Measurements from ENCODE around the gene TLE4. TPM values are rescaled to one million over a fixed set of nuclear protein-coding genes. Genes with fewer than 3 reads are reported as not detected.

TLE4 gene
- total RNA-seq (9.8 and 13.5 TPM in 2 replicates), polyA plus RNA-seq (27.5 and 35.0 TPM in 2 replicates), polyA minus RNA-seq (ENCODE audit: low replicate concordance) (25.5 and 43.3 TPM in 2 replicates)
- 10.8 and 16.7 TPM in 2 replicates for polyA plus RNA-seq (2012)

- H3K9me3 ChIP-seq (ENCODE audit: control insufficient read depth, insufficient read depth, low read depth, low read length) = no peaks in the 10 kb centered on the region
- peak within 1 kb of the TSS; percentile 83 for H3K4me2 ChIP-seq (ENCODE audit: extremely low read depth, insufficient read depth, low read length)
- no peaks in the 10 kb centered on the region for H4K20me1 ChIP-seq (ENCODE audit: control insufficient read depth, extremely low read depth, insufficient read depth, low read length)
- peak within 1 kb of the TSS; percentile 86 for H3K9ac ChIP-seq (ENCODE audit: insufficient read depth, low read length)
- H3K4me1 ChIP-seq (ENCODE audit: control insufficient read depth, extremely low read depth, insufficient read depth, low read length) = peaks cover 3% of the 10 kb centered on the region
- peak within 1 kb of the TSS; percentile 86 for H3K27ac ChIP-seq (ENCODE audit: insufficient read depth, low read length)
- peak within 1 kb of the TSS; percentile 87 for H2AFZ ChIP-seq (ENCODE audit: low read length)
- DNase-seq (ENCODE audit: low read depth in 2 of 2) = peak; percentile 100
- H3K27me3 ChIP-seq (ENCODE audit: control insufficient read depth, insufficient read depth, low read length) = no peaks in the 10 kb centered on the region
- no peaks in the 10 kb centered on the region for H3K36me3 ChIP-seq (ENCODE audit: control insufficient read depth, insufficient read depth, low read length)
- peak within 1 kb of the TSS; percentile 73 to 92 (median 82) for H3K4me3 ChIP-seq (replicated peaks in 1 of 4; ENCODE audit: control extremely low read depth in 1 of 4, insufficient read depth in 1 of 4, low read depth in 3 of 4, low read length in 4 of 4)
- peaks cover 13% of the 10 kb centered on the region for H3K79me2 ChIP-seq (ENCODE audit: control insufficient read depth, insufficient read depth, low read length)
- TF ChIP-seq EZH2 (IDR thresholded peaks at IDR 0.05; ENCODE audit: low read length, missing control alignments) (no peak), CTCF (conservative IDR thresholded peaks at IDR 0.05 in 1 of 2, IDR thresholded peaks at IDR 0.05 in 1 of 2; ENCODE audit: low read depth in 1 of 2, low read length in 2 of 2) (no peak)
Measured at GRCh38 chr9:79571309-79572031, at the start of gene TLE4. TSS of gene TLE4 (plus strand) at chr9:79571965. CDS start at chr9:79572791, 826 bp downstream.

DNA sequence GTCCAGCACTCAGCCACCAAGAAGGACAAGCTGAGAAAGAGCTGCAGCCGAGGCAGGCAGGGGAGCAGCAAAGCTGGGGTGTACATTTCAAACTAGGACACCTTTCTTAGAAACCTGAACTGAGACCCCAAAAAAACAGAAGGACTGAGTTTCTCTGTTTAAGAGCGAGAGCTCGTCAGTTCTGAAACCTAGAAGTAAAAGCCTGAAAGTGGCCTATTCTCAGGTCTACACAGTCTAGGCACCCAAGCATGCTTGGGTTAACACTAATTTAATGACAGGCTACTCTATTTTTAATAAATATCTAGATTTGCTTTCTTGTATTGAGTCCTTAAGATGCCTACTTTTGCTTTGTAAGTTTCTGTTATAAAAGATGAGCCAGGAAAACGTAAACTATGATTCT is 49.0 kb upstream of the TLE4 start:
- DNase-seq (ENCODE audit: low read depth in 2 of 2) = no peak
- Histone ChIP-seq H3K9ac (ENCODE audit: insufficient read depth, low read length) (no peak overlapping the region), H3K27ac (ENCODE audit: insufficient read depth, low read length) (no peak overlapping the region), H3K27me3 (ENCODE audit: control insufficient read depth, insufficient read depth, low read length) (no peaks in the 10 kb centered on the region), H3K4me1 (ENCODE audit: control insufficient read depth, extremely low read depth, insufficient read depth, low read length) (no peaks in the 10 kb centered on the region), H4K20me1 (ENCODE audit: control insufficient read depth, extremely low read depth, insufficient read depth, low read length) (no peaks in the 10 kb centered on the region), H3K4me3 (replicated peaks in 1 of 4; ENCODE audit: control extremely low read depth in 1 of 4, insufficient read depth in 1 of 4, low read depth in 3 of 4, low read length in 4 of 4) (no peak overlapping the region), H3K4me2 (ENCODE audit: extremely low read depth, insufficient read depth, low read length) (no peak overlapping the region), H3K79me2 (ENCODE audit: control insufficient read depth, insufficient read depth, low read length) (no peaks in the 10 kb centered on the region), H3K9me3 (ENCODE audit: control insufficient read depth, insufficient read depth, low read depth, low read length) (no peaks in the 10 kb centered on the region), H2AFZ (ENCODE audit: low read length) (no peak overlapping the region), H3K36me3 (ENCODE audit: control insufficient read depth, insufficient read depth, low read length) (no peaks in the 10 kb centered on the region)
- no peak for TF ChIP-seq EZH2 (IDR thresholded peaks at IDR 0.05; ENCODE audit: low read length, missing control alignments)
- no peak for TF ChIP-seq CTCF (conservative IDR thresholded peaks at IDR 0.05 in 1 of 2, IDR thresholded peaks at IDR 0.05 in 1 of 2; ENCODE audit: low read depth in 1 of 2, low read length in 2 of 2)

DNA sequence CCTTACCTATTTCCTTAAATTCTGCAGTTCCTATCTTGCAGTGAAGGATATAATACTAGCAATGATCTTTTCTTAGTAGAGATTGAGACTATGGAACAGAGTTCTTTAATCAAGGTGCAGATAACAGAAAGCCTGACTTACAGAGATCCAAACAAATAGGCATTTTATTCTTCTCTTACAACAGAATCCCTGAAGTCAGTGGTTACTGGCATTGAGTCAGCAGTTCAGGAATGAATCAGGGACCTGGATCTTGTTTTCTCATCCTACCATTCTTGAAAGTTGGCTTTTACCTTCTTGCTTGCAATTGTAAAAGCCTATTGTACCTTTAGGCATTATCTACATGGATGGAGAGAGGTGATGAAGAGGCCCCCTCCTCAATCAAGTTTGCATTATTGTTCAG is 47.5 kb upstream of the TLE4 start:
- H4K20me1 ChIP-seq (ENCODE audit: control insufficient read depth, extremely low read depth, insufficient read depth, low read length) = no peaks in the 10 kb centered on the region
- no peak overlapping the region for H3K9ac ChIP-seq (ENCODE audit: insufficient read depth, low read length)
- H3K36me3 ChIP-seq (ENCODE audit: control insufficient read depth, insufficient read depth, low read length) = no peaks in the 10 kb centered on the region
- H3K4me1 ChIP-seq (ENCODE audit: control insufficient read depth, extremely low read depth, insufficient read depth, low read length) = no peaks in the 10 kb centered on the region
- H2AFZ ChIP-seq (ENCODE audit: low read length) = no peak overlapping the region
- no peak overlapping the region for H3K4me2 ChIP-seq (ENCODE audit: extremely low read depth, insufficient read depth, low read length)
- H3K27ac ChIP-seq (ENCODE audit: insufficient read depth, low read length) = no peak overlapping the region
- DNase-seq (ENCODE audit: low read depth in 2 of 2) = peak in 1 of 2 donors; percentile 69
- no peak overlapping the region for H3K4me3 ChIP-seq (replicated peaks in 1 of 4; ENCODE audit: control extremely low read depth in 1 of 4, insufficient read depth in 1 of 4, low read depth in 3 of 4, low read length in 4 of 4)
- TF ChIP-seq CTCF (conservative IDR thresholded peaks at IDR 0.05 in 1 of 2, IDR thresholded peaks at IDR 0.05 in 1 of 2; ENCODE audit: low read depth in 1 of 2, low read length in 2 of 2) = no peak
- no peak for TF ChIP-seq EZH2 (IDR thresholded peaks at IDR 0.05; ENCODE audit: low read length, missing control alignments)
- no peaks in the 10 kb centered on the region for H3K27me3 ChIP-seq (ENCODE audit: control insufficient read depth, insufficient read depth, low read length)
- H3K79me2 ChIP-seq (ENCODE audit: control insufficient read depth, insufficient read depth, low read length) = no peaks in the 10 kb centered on the region
- no peaks in the 10 kb centered on the region for H3K9me3 ChIP-seq (ENCODE audit: control insufficient read depth, insufficient read depth, low read depth, low read length)
